HEK293 (cell line): Measurements from ENCODE around the gene TLNRD1.

Experiments used
- CTCF ChIA-PET: fragments of 350-600 bp; formaldehyde crosslinking; extraction: SDS; loops from one replicate; lab custom pipeline; 2021; ENCODE audit warnings: antibody characterized with exemption; lab: Yijun Ruan, JAX
- POLR2A ChIA-PET: fragments of 300-600 bp; formaldehyde crosslinking; extraction: SDS; loops from one replicate; lab custom pipeline; 2020; ENCODE audit warnings: antibody characterized with exemption, inconsistent platforms; lab: Yijun Ruan, JAX
- H3K27ac ChIP-seq: fragments of 200-500 bp; sonication (Bioruptor generic); 2 replicates; pipeline ENCODE4 v1.5.1; 2014; ENCODE audit warnings: low read depth, low read length, control low read depth, inconsistent platforms; ENCODE audit errors: extremely low read depth
- H3K36me3 ChIP-seq, 2 experiments: fragments of 200-500 bp in 1 of 2; sonication (Bioruptor generic) in 1 of 2; 1 replicate in 1 of 2; 2 replicates in 1 of 2; pipeline ENCODE4 v1.5.1; 2014 to 2017; ENCODE audit warnings: inconsistent platforms in 2 of 2, low read length in 2 of 2; ENCODE audit not compliant: control insufficient read depth in 2 of 2, insufficient read depth in 1 of 2
- H3K4me1 ChIP-seq: fragments of 200-500 bp; sonication (Bioruptor generic); 2 replicates; pipeline ENCODE4 v1.5.1; 2014; ENCODE audit warnings: mild to moderate bottlenecking, low read length, inconsistent platforms; ENCODE audit not compliant: control insufficient read depth, insufficient read depth
- H3K4me3 ChIP-seq: 2 replicates; pipeline ENCODE4 v1.5.1; 2011; ENCODE audit warnings: low read depth, mild to moderate bottlenecking, control low read depth, low read length, moderate library complexity
- H3K9me3 ChIP-seq: fragments of 200-500 bp; sonication (Bioruptor generic); 2 replicates; pipeline ENCODE4 v1.5.1; 2014; ENCODE audit warnings: low read depth, low read length, inconsistent platforms; ENCODE audit not compliant: control insufficient read depth, insufficient read depth
- SCRT1 ChIP-seq: fragments of 450-650 bp; formaldehyde crosslinking; IDR thresholded peaks from 2 replicates; pipeline ENCODE4 v1.5.1; 2016; ENCODE audit warnings: missing biosample characterization, missing genetic modification characterization, borderline replicate concordance
- WT1 ChIP-seq: fragments of 450-650 bp; formaldehyde crosslinking; IDR thresholded peaks from 2 replicates; pipeline ENCODE4 v1.5.1; 2016; ENCODE audit warnings: missing biosample characterization, missing genetic modification characterization
- YY2 ChIP-seq: fragments of 450-650 bp; formaldehyde crosslinking; IDR thresholded peaks from 2 replicates; pipeline ENCODE4 v1.5.1; 2016; ENCODE audit warnings: missing biosample characterization, missing genetic modification characterization
- ZNF138 ChIP-seq: fragments of 450-650 bp; formaldehyde crosslinking; IDR thresholded peaks from 2 replicates; pipeline ENCODE4 v1.5.1; 2016; ENCODE audit warnings: missing biosample characterization, missing genetic modification characterization, borderline replicate concordance
- ZNF2 ChIP-seq: fragments of 450-650 bp; formaldehyde crosslinking; IDR thresholded peaks from 2 replicates; pipeline ENCODE4 v1.5.1; 2016; ENCODE audit warnings: missing biosample characterization, missing genetic modification characterization
- ZNF239 ChIP-seq: fragments of 450-650 bp; formaldehyde crosslinking; IDR thresholded peaks from 2 replicates; pipeline ENCODE4 v1.5.1; 2016; ENCODE audit warnings: missing biosample characterization, missing genetic modification characterization
- ZNF24 ChIP-seq: fragments of 450-650 bp; formaldehyde crosslinking; IDR thresholded peaks from 2 replicates; pipeline ENCODE4 v1.5.1; 2016; ENCODE audit warnings: missing biosample characterization, missing genetic modification characterization
- ZNF335 ChIP-seq: fragments of 450-650 bp; formaldehyde crosslinking; conservative IDR thresholded peaks from 2 replicates; pipeline ENCODE4 v1.5.1; 2016; ENCODE audit warnings: missing biosample characterization, missing genetic modification characterization
- ZNF555 ChIP-seq: fragments of 450-650 bp; formaldehyde crosslinking; conservative IDR thresholded peaks from 2 replicates; pipeline ENCODE4 v1.5.1; 2017; ENCODE audit warnings: missing biosample characterization, mild to moderate bottlenecking, missing genetic modification characterization, inconsistent platforms
- ZSCAN30 ChIP-seq: fragments of 450-650 bp; IDR thresholded peaks from 2 replicates; pipeline ENCODE4 v1.5.1; 2018; ENCODE audit warnings: missing biosample characterization, mild to moderate bottlenecking, missing genetic modification characterization, moderate library complexity
- TF ChIP-seq, protein P1 (sequence below): fragments of 450-650 bp; formaldehyde crosslinking; IDR thresholded peaks from 2 replicates; pipeline ENCODE4 v1.5.1; 2016; ENCODE audit warnings: missing biosample characterization, missing genetic modification characterization
- TF ChIP-seq, protein P2 (sequence below): fragments of 450-650 bp; formaldehyde crosslinking; IDR thresholded peaks from 2 replicates; pipeline ENCODE4 v1.5.1; 2016; ENCODE audit warnings: missing biosample characterization, missing genetic modification characterization, low read depth
- TF ChIP-seq, protein P3 (sequence below): fragments of 450-650 bp; formaldehyde crosslinking; IDR thresholded peaks from 2 replicates; pipeline ENCODE4 v1.5.1; 2016; ENCODE audit warnings: missing biosample characterization, missing genetic modification characterization
- TF ChIP-seq, protein P4 (sequence below): fragments of 450-650 bp; formaldehyde crosslinking; IDR thresholded peaks from 2 replicates; pipeline ENCODE4 v1.5.1; 2016; ENCODE audit warnings: missing biosample characterization, missing genetic modification characterization
- TF ChIP-seq, protein P5 (sequence below): fragments of 450-650 bp; formaldehyde crosslinking; IDR thresholded peaks from 2 replicates; pipeline ENCODE4 v1.5.1; 2017; ENCODE audit warnings: missing biosample characterization, missing genetic modification characterization

Gene TLNRD1

DNA sequence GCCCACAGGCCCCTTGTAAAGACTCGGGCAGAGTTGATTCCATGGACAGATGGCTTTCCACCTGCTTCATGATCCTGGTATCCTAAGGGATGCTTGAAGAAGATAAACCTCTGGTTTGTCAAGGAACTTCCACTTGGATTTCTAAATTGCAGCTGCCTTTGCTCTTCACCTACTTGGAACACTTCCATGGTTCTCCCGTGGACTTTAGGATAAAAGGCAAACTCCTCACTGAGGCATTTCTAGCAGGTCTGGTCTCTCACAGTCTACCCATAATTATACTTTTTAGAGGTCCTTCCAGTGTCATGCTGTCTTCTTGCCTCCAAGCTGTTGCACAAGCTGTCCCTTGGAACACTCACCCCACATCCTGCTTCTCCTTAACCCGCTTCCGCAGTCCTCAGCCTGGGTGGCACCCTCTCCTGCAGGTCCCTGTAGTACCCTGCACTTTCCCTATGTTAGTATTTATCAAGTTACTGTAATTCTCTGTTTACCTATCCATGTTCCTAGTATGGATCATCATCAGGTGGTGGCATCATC is 12.7 kb downstream of the TLNRD1 start (continued):
- TF ChIP-seq, protein P1, sequence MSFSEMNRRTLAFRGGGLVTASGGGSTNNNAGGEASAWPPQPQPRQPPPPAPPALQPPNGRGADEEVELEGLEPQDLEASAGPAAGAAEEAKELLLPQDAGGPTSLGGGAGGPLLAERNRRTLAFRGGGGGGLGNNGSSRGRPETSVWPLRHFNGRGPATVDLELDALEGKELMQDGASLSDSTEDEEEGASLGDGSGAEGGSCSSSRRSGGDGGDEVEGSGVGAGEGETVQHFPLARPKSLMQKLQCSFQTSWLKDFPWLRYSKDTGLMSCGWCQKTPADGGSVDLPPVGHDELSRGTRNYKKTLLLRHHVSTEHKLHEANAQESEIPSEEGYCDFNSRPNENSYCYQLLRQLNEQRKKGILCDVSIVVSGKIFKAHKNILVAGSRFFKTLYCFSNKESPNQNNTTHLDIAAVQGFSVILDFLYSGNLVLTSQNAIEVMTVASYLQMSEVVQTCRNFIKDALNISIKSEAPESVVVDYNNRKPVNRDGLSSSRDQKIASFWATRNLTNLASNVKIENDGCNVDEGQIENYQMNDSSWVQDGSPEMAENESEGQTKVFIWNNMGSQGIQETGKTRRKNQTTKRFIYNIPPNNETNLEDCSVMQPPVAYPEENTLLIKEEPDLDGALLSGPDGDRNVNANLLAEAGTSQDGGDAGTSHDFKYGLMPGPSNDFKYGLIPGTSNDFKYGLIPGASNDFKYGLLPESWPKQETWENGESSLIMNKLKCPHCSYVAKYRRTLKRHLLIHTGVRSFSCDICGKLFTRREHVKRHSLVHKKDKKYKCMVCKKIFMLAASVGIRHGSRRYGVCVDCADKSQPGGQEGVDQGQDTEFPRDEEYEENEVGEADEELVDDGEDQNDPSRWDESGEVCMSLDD, result no peak
- TF ChIP-seq WT1 (tag by site-specific recombination) (no peak), ZNF555 (tag by site-specific recombination) (no peak), YY2 (tag by site-specific recombination) (no peak), ZNF138 (tag by site-specific recombination) (no peak), ZNF239 (no peak)
- TF ChIP-seq, protein P2, sequence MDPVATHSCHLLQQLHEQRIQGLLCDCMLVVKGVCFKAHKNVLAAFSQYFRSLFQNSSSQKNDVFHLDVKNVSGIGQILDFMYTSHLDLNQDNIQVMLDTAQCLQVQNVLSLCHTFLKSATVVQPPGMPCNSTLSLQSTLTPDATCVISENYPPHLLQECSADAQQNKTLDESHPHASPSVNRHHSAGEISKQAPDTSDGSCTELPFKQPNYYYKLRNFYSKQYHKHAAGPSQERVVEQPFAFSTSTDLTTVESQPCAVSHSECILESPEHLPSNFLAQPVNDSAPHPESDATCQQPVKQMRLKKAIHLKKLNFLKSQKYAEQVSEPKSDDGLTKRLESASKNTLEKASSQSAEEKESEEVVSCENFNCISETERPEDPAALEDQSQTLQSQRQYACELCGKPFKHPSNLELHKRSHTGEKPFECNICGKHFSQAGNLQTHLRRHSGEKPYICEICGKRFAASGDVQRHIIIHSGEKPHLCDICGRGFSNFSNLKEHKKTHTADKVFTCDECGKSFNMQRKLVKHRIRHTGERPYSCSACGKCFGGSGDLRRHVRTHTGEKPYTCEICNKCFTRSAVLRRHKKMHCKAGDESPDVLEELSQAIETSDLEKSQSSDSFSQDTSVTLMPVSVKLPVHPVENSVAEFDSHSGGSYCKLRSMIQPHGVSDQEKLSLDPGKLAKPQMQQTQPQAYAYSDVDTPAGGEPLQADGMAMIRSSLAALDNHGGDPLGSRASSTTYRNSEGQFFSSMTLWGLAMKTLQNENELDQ (tag by site-specific recombination), result no peak
- TF ChIP-seq, protein P3, sequence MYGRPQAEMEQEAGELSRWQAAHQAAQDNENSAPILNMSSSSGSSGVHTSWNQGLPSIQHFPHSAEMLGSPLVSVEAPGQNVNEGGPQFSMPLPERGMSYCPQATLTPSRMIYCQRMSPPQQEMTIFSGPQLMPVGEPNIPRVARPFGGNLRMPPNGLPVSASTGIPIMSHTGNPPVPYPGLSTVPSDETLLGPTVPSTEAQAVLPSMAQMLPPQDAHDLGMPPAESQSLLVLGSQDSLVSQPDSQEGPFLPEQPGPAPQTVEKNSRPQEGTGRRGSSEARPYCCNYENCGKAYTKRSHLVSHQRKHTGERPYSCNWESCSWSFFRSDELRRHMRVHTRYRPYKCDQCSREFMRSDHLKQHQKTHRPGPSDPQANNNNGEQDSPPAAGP (tag by site-specific recombination), result no peak

DNA sequence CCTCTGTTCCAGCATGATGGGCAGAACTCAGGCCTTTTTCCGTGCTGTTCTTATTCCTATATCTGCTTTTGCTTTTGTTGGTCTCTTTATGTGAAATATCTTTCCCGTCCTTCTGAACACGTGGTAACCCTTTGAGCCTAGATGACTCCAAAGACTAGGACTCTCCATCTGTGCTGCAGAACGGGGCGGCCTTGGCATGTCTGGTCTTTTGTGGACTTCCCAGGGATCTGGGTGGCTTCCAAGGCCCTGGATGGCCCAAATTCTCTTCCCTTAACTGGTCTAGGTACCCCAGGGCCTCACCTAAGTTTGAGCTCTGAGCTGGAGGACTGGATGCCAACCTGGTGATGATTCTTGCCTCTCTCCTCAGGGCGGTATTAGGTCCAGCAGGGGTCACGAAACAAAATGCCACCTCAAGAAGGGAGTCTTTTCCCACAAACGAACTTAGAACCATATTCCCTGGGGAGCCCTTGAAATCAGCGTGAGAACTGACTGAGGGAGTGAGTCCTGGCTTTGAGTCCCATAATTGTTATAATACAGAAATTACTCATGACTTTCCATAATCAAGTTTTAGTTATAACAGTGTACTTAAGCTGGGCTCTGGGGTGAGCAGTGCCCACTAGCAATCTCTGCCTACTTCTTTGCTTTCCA is 13.8 kb downstream of the TLNRD1 start:
- TF ChIP-seq ZNF335 (tag by site-specific recombination) (no peak), ZNF24 (no peak)
- Histone ChIP-seq H3K27ac (no peak overlapping the region), H3K9me3 (no peaks in the 10 kb centered on the region; the same call in 1 of the 2 replicates), H3K4me1 (no peaks in the 10 kb centered on the region), H3K36me3 (no peaks in the 10 kb centered on the region), H3K4me3 (no peak overlapping the region)
- ChIA-PET CTCF (interaction anchor here (0.6 to 1.7 kb wide), 4 partner anchors 37 to 1380 kb away, joined by 3 to 6 read pairs (median 4); no protein-coding TSS in a partner anchor), POLR2A (no interaction called here)

DNA sequence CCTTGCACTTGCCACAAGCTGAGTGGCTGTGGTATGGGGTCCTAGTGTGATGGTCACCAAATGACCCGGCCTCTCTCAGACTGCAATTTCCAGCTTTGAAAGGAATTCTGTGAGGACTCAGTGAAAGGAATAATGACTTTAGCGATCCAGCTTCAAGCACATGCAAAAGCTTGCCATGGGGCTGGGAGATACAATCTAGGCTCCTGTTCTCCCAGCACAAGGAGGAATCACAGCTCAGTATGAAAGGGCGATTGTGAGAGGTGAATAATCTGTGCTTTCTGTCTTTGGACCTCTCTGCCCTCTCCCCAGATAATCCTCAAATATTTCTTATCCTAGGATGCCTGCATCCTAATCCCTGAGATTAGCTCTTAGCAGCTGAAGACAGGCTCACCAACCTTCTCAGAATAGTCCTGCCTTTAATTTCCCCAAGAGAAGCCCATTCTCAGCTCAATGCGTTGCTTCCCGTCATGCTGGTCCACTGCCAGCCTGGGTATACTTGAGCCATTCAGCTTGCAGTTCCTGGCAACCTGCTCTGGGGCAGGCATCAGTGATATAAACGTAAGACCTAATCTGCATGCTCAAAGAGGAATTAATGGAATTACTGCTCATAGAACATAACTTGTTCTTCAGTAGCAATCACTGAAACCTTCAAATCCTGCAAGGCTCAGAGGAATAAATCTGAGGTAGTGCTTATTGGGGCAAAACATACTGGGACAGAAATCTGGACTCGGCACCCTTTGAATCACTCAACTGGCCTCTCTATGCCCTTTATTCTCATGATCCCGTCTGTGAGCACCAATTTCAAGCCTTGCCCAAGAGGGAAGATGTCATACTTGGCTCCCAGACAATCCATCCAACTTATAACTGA is 15.1 kb downstream of the TLNRD1 start:
- ChIA-PET CTCF (interaction anchor here (1.7 kb wide), 1 partner anchor 251 kb away, joined by 6 read pairs; no protein-coding TSS in a partner anchor), POLR2A (no interaction called here)
- no peaks in the 10 kb centered on the region for H3K36me3 ChIP-seq
- TF ChIP-seq, protein P4, sequence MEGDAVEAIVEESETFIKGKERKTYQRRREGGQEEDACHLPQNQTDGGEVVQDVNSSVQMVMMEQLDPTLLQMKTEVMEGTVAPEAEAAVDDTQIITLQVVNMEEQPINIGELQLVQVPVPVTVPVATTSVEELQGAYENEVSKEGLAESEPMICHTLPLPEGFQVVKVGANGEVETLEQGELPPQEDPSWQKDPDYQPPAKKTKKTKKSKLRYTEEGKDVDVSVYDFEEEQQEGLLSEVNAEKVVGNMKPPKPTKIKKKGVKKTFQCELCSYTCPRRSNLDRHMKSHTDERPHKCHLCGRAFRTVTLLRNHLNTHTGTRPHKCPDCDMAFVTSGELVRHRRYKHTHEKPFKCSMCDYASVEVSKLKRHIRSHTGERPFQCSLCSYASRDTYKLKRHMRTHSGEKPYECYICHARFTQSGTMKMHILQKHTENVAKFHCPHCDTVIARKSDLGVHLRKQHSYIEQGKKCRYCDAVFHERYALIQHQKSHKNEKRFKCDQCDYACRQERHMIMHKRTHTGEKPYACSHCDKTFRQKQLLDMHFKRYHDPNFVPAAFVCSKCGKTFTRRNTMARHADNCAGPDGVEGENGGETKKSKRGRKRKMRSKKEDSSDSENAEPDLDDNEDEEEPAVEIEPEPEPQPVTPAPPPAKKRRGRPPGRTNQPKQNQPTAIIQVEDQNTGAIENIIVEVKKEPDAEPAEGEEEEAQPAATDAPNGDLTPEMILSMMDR (tag by site-specific recombination), result no peak
- TF ChIP-seq ZNF2 (tag by site-specific recombination) (no peak), ZSCAN30 (tag by site-specific recombination) (0 out of 2 replicates have a peak, but pooled peaks have one; percentile 47), SCRT1 (tag by site-specific recombination) (no peak)
- TF ChIP-seq, protein P5, sequence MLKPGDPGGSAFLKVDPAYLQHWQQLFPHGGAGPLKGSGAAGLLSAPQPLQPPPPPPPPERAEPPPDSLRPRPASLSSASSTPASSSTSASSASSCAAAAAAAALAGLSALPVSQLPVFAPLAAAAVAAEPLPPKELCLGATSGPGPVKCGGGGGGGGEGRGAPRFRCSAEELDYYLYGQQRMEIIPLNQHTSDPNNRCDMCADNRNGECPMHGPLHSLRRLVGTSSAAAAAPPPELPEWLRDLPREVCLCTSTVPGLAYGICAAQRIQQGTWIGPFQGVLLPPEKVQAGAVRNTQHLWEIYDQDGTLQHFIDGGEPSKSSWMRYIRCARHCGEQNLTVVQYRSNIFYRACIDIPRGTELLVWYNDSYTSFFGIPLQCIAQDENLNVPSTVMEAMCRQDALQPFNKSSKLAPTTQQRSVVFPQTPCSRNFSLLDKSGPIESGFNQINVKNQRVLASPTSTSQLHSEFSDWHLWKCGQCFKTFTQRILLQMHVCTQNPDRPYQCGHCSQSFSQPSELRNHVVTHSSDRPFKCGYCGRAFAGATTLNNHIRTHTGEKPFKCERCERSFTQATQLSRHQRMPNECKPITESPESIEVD (tag by site-specific recombination), result no peak
- TF ChIP-seq, all 188 proteins: peak for 1
- no peak overlapping the region for H3K27ac ChIP-seq
- no peak overlapping the region for H3K4me3 ChIP-seq
- H3K9me3 ChIP-seq, result no peaks in the 10 kb centered on the region; the same call in 1 of the 2 replicates
- H3K4me1 ChIP-seq, result no peaks in the 10 kb centered on the region
